NCI-H82 treated with DMSO at 0.1 percent for 48 hours (cell line): ENCODE results near the gene RECQL.
"Not testable (repeated sequence)": the region's sequence is repeated elsewhere in the genome, so short reads cannot be mapped to it uniquely, and the experiment has no call there.

Source experiments
- DNase-seq: peaks from one replicate; lab custom pipeline; 2025; ENCODE audit not compliant: unreplicated experiment; lab: John Stamatoyannopoulos, UW

RECQL gene

GRCh38 chr12:21505888-21506287 is 4.5 kb upstream of the RECQL start:
- no peak for DNase-seq

- DNase-seq, result no peak
These were observed 1.4 kb upstream of the RECQL start for GRCh38 chr12:21502872-21503271.

- DNase-seq, result no peak
These were observed 695 bp upstream of the RECQL start for GRCh38 chr12:21502164-21502496.

- DNase-seq, result no peak
These were observed 613 bp downstream of the RECQL start for GRCh38 chr12:21500786-21501257.

DNA sequence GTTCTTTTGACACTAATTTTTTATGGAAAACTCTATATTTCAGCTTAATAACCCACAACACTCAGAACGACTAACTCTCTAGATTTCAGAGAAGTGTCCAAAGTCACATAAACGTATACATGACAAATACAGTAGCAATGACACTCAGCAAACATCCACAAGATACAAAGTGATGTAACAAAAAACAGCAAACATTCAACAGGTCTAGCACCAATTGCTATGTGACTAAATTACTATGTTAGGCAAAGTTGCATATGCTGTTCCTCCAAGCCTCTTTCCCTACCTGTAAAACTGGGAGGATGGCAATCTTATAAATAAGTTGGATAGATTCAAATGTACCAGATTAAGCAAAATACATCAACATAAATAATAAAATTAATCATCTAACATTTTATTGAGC is 1.7 kb downstream of the RECQL start:
- no peak for DNase-seq

DNA sequence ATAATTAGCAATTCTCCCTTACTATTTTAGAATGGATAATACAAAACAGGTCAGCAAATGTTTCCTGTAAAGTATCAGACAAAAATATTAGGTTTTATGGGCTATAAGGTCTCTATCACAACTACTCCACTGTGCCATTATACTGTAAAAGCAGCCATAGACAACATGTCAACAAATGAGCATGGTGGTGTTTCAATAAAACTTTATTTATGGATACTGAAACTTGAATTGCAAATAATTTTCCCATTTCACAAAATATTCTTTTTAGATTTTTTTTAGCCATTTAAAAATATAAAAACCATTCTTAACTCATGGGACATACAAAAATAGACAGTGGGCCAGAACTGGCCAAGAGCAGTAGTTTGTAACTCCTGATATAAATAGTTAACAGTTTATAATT is 15.4 kb downstream of the RECQL start:
- DNase-seq, result no peak

DNA sequence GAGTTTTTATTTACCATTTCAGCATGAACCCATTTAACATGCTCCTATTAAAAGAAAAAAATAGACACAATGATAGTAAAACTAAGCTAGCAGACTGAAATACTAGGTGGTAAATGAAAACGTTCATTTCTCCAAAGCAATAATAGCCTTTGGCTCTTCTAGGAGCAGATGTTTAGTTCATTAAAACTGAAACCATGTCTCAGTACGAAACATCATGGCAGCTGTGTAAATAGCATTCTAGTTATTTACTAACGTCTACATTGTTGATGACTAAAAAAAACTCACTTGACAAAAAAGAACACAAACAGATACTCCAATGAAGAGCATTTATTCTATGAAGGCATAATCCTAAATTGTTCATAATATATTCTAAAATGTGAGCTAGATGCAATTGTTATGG is 17.9 kb downstream of the RECQL start:
- DNase-seq, result no peak

GRCh38 chr12:21478756-21479455 is 22.5 kb downstream of the RECQL start:
- no peak for DNase-seq

DNA sequence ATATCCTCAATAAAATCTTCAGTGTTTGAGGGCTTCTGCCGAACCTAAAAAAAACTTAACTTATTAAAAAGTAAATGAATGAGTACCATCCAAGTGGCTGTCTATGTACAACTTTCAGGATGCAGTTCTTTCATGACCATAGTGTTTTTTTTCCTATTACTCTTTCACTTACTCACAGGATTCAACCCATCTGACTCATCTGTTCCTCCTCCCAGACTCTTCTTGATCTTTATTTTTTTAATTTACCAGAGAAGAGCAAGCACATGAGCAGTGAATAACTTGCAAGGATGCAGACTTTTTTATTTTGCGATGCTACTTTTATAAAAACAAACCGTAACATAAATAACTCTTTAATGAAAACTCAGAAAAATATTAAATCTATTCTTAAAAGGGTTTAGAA is 24.5 kb downstream of the RECQL start:
- no peak for DNase-seq

- no peak for DNase-seq
These were observed 25.9 kb downstream of the RECQL start for GRCh38 chr12:21475552-21475951.

DNA sequence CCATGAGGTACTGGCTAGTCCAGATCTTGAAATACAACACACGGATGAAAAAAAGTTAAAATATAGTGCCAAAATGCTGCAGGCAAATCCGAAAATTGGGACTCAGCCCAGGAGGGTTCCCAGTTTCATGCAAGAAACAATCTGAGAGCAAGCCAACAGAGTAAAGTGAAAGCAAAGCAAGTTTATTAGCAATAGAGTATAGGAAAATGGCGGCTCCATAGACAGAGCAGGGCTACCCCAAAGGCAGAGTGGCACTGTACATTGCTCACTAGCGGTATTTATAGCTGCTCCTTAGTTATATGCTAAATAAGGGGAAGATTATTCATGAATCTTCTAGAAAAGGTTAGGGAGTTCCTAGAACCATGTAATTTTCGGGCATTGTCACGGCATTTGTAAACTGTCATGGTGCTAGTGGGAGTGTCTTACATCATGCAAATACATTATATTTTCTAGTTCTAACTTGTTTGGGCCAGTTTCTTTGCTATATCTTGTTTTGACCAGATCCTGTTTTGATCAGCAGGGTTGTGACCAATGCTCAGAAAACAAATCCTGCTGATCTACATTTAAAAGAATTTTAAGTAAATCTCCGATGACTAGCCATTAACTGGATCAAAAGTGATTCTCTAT is 29.1 kb downstream of the RECQL start:
- DNase-seq, result no peak

DNA sequence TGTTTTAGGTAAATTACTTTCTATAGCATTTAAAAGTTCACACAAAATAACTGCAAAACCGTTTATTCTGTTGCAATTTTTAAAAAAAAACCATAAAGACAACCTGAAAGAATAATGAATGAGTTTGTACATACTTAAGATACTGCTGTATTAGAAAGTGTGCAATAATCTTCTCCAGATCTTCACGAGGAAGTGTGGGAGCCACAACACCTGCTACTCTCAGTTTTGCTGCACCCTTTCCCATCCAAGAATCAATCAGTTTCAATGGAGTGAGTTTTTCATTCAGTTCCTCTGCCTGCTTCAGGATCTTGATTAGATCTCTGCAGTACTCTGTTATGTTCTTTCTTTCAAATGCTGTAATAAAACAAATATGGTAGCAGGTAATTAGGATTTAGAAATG is 30.1 kb downstream of the RECQL start:
- DNase-seq, result no peak

- DNase-seq, result not testable (repeated sequence)
These were observed 34.1 kb downstream of the RECQL start for GRCh38 chr12:21467334-21467733.

DNA sequence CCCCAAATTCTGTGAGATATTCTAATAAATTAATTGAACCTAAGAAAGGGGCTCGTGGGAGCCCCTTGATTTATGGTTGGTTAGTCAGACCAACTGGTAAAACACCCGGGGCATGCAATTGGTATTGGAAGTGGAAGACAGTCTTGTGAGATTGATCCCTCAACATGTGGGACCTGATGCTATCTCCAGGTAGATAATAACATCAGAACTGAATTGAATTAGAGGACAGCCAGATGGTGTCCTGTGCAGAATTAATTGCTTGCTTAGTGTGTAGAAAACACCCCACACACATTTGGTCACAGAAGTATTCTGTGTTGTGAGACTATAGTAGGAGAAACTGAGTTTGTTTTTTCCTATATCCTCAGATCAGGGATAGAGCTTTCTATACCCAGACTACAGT is 42.0 kb downstream of the RECQL start:
- peak; percentile 35 for DNase-seq

DNA sequence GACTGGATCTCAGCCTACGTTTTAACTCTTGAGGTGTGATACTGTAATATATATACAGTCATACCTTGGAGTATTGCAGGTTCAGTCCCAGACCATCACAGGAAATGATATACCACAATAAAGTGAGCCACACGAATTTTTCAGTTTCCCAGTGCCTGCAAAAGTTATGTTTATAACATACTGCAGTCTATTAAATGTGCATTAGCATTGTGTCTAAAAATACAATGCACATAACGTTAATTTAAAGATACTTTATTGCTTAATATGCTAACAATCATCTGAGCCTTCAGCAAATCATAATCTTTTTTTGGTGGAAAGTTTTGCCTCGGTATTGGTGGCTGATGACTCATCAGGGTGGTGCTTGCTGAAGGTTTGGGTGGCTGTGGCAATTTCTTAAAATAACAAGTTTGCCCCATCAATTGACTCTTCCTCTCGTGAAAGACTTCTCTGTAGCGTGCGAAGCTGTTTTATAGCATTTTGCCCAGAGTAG is 45.1 kb downstream of the RECQL start:
- DNase-seq, result no peak

GRCh38 chr12:21453312-21453852 is 48.1 kb downstream of the RECQL start:
- DNase-seq, result no peak

GRCh38 chr12:21451529-21451928 is 49.9 kb downstream of the RECQL start:
- DNase-seq, result no peak

DNA sequence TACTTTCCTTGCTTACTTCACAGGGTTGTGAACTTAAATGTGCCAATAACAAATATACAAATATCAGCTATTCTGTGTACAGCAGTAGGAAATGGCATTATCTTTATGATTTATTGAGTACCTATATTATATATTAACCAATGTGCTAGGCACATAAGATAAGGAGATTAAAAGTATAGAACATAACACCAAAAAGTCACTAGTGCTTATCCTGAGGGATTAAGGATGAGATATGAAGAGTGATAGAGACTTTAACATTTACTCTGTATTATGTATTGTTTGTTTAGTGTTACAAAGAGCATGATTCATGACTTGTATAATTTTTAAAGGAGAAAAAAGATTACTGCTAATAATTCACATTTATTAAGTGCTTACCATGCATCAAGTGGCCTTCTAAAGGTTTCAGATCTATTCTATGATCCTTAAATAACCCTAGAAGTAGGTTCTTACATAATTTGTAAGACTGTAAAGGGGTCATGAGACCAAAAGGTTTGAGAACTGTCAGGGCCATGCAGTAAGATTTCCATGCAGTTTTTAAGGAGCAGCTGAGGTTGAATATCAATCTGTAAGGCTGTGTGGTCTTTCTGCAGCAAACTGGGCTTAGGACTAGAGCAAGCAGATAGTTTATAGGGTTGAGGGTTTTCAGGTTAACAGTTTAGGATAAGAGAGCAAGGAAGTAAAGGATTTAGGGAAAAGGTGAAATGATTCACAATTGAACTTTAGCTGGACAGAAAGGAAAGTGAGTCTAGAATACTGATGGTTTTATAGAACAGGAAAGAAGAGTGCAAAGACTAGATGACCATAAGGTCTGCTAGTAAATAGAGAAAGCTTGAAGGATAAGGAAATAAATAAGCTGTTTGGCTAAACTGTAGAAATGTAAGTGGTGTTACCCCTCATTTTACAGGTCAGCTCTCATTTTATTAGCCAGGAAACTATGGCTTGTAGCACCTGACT is 57.0 kb downstream of the RECQL start:
- no peak for DNase-seq

GRCh38 chr12:21439347-21439746 is 62.1 kb downstream of the RECQL start:
- no peak for DNase-seq

- no peak for DNase-seq
These were observed 62.8 kb downstream of the RECQL start for GRCh38 chr12:21438643-21439042.

DNA sequence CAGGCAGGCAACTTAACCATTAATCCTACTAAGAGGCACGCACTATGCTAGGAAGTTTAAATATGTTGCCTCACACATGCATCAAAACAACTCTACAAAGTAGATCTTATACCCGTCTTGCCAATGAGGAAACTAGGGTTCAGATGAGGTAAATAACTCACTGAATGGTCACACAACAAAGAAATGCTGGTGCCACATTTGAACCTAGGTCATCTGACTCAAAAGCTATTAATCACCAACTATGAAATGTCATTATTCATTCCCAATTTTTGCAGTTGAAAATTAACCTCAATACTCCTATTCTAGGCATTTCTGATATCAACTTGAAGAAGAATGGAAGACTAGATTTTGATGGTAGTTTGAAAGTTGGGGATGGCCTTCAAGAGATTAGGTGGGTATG is 66.7 kb downstream of the RECQL start:
- no peak for DNase-seq
